Measurements from ENCODE around the gene IRGQ.
"Not testable (repeated sequence)": the region's sequence is repeated elsewhere in the genome, so short reads cannot be mapped to it uniquely, and the experiment has no call there.

Gene IRGQ

GRCh38 chr19:43591904-43592772 is 3.8 kb downstream of the IRGQ start:
- no peak for TF ChIP-seq CTCF (IDR thresholded peaks at IDR 0.05; ENCODE audit: insufficient read depth, low read depth, low read length, missing control alignments)
- no peak for DNase-seq (ENCODE audit: low read depth)
- no peak overlapping the region for H3K4me3 ChIP-seq (ENCODE audit: low read depth, low read length)

GRCh38 chr19:43589678-43590077 is 6.3 kb downstream of the IRGQ start:
- no peak for TF ChIP-seq CTCF (IDR thresholded peaks at IDR 0.05; ENCODE audit: insufficient read depth, low read depth, low read length, missing control alignments)
- H3K4me3 ChIP-seq (ENCODE audit: low read depth, low read length) = no peak overlapping the region
- DNase-seq (ENCODE audit: low read depth) = peak; percentile 31

GRCh38 chr19:43589277-43589676 is 6.7 kb downstream of the IRGQ start:
- DNase-seq (ENCODE audit: low read depth) = no peak
- TF ChIP-seq CTCF (IDR thresholded peaks at IDR 0.05; ENCODE audit: insufficient read depth, low read depth, low read length, missing control alignments) = no peak
- H3K4me3 ChIP-seq (ENCODE audit: low read depth, low read length) = no peak overlapping the region

GRCh38 chr19:43587029-43587428 is 8.9 kb downstream of the IRGQ start:
- not testable (repeated sequence) for DNase-seq (ENCODE audit: low read depth); H3K4me3 ChIP-seq (ENCODE audit: low read depth, low read length)

- H3K4me3 ChIP-seq (ENCODE audit: low read depth, low read length) = no peak overlapping the region
- DNase-seq (ENCODE audit: low read depth) = no peak
- TF ChIP-seq CTCF (IDR thresholded peaks at IDR 0.05; ENCODE audit: insufficient read depth, low read depth, low read length, missing control alignments) = no peak
Measured at GRCh38 chr19:43586346-43586745, 9.6 kb downstream of the IRGQ start.

- TF ChIP-seq CTCF (IDR thresholded peaks at IDR 0.05; ENCODE audit: insufficient read depth, low read depth, low read length, missing control alignments) = no peak
- no peak for DNase-seq (ENCODE audit: low read depth)
- no peak overlapping the region for H3K4me3 ChIP-seq (ENCODE audit: low read depth, low read length)
Measured at GRCh38 chr19:43584484-43584883, 11.4 kb downstream of the IRGQ start.

GRCh38 chr19:43582495-43582894 is 13.4 kb downstream of the IRGQ start:
- TF ChIP-seq CTCF (IDR thresholded peaks at IDR 0.05; ENCODE audit: insufficient read depth, low read depth, low read length, missing control alignments) = no peak
- no peak for DNase-seq (ENCODE audit: low read depth)
- peak overlapping the region; percentile 65 for H3K4me3 ChIP-seq (ENCODE audit: low read depth, low read length)

Data from GM12865 (cell line).